Measurements from ENCODE around the gene PTMS.

PTMS gene

DNA sequence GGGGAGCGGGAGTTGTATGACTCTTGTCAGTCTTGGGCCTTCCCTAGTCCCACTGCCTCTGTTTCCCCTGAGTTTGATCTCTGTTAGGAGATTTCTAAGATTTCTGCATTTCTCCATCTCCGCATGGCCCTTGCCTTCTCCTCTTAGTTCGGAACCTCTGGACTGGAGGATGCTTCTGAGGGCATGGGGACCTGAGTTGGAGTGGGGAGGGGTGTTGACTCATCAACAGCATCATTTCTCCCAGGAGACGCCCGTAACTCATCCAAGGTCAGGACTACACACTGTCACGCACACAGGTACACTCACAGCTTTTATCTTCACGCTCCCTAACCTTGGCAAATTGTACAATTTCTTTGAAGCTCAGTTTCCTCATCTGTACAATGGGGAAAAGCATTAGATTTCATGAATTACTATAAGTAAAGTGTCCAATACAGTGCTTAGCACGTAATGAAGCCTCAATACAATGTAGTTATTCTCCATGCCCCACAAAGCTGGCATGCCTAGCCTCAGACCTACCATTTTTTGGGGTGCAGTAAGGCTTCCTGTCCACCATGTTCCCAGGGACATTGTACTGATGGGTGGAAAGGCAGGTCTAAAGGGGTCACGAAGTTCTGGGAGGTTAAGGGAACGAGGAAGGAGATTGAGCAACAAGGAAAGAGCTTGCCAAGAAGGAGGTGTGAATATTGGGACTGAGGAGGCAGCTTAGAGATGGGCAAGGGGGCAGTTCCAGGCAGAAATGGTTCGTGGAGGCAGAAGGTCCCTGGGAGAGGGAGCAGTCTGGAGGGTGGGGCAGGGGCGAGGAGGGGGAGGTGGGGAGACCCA is 5.6 kb downstream of the PTMS start:
- no peak for DNase-seq (ENCODE audit: low read depth, low spot score)

DNA sequence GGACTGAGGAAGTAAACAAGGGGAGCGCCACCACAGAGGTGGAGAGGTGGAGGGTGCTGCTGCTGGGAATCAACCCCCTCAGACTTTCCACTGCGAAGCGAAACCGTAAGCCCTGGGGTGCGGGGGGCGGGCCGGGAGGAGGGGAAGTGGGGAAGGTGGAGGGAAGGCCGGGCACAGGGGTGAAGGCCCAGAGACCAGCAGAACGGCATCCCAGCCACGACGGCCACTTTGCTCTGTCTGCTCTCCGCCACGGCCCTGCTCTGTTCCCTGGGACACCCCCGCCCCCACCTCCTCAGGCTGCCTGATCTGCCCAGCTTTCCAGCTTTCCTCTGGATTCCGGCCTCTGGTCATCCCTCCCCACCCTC is 6.2 kb downstream of the PTMS start, which contains the start of gene LAG3:
Gene LAG3, plus strand, starts transcription at position 190 of the 365 bp plus-strand sequence. CDS start 333 bp downstream, outside the sequence.
- DNase-seq (ENCODE audit: low read depth, low spot score), result no peak

DNA sequence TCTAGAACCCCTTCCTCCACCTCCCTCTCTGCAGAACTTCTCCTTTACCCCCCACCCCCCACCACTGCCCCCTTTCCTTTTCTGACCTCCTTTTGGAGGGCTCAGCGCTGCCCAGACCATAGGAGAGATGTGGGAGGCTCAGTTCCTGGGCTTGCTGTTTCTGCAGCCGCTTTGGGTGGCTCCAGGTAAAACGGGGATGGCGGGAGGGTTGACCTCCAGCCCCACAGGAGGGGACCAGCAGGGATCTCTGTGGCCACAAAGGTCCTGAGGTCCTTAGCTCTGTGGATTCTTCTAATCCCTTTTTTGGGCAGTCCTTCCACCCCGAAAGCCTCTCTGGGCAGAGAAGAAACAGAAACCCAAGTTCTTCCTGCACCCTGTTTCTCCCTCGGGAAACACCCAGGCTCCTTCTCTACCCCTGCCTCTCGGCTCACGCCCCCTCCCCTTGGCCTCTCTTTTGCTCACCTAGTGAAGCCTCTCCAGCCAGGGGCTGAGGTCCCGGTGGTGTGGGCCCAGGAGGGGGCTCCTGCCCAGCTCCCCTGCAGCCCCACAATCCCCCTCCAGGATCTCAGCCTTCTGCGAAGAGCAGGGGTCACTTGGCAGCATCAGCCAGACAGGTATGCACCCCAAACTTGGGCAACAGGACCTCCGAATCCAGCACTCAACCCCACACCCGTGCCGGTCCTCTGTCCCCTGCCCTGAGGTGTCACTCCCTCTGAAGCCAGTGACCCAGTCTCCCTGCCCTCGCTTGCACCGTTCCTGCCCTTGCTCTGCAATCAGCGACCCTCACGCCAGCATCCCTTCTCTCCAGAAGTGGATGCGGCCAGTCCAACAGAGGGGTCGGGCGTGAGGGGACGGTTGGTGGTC is 6.8 kb downstream of the PTMS start:
- no peak for DNase-seq (ENCODE audit: low read depth, low spot score)

DNA sequence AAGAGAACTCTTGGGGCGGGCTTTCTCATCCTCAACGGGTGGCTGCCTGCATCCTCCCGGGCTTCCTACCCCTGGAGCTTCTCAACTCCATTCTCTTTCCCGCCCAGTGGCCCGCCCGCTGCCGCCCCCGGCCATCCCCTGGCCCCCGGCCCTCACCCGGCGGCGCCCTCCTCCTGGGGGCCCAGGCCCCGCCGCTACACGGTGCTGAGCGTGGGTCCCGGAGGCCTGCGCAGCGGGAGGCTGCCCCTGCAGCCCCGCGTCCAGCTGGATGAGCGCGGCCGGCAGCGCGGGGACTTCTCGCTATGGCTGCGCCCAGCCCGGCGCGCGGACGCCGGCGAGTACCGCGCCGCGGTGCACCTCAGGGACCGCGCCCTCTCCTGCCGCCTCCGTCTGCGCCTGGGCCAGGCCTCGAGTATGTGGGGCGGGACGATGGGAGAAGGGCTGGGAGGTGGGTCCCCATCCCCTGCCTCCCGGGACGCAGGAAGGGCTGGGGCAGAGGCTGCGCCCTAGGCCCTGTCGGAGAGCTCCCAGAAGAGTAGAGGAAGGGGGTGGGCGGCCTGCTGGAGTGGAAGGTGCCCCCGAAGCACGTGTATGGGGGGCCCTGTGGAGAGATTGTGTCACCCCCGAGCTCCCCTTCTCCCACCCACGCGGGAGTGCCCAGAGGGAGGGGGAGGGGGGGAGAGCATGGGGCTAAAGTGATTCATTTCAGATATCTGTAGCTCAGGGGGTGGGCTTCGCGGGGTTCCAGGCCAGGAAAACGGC is 7.6 kb downstream of the PTMS start:
- no peak for DNase-seq (ENCODE audit: low read depth, low spot score)

DNA sequence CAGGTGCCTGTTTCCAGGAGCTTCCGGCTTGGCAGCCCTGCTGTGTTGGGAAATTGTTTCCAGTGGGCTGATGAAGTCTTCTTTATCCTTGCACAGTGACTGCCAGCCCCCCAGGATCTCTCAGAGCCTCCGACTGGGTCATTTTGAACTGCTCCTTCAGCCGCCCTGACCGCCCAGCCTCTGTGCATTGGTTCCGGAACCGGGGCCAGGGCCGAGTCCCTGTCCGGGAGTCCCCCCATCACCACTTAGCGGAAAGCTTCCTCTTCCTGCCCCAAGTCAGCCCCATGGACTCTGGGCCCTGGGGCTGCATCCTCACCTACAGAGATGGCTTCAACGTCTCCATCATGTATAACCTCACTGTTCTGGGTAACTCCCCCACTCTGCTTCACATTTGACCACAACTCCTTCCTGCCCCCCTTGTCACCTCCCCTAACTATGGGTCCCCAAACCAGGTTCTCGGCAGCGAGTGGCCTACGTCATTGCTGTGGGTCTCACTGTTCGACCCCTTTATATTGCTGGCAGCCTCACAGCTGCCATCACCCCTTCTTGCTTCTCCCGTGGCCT is 8.4 kb downstream of the PTMS start:
- DNase-seq (ENCODE audit: low read depth, low spot score), result no peak

GRCh38 chr12:6775185-6776174 is 9.3 kb downstream of the PTMS start:
- no peak for DNase-seq (ENCODE audit: low read depth, low spot score)

DNA sequence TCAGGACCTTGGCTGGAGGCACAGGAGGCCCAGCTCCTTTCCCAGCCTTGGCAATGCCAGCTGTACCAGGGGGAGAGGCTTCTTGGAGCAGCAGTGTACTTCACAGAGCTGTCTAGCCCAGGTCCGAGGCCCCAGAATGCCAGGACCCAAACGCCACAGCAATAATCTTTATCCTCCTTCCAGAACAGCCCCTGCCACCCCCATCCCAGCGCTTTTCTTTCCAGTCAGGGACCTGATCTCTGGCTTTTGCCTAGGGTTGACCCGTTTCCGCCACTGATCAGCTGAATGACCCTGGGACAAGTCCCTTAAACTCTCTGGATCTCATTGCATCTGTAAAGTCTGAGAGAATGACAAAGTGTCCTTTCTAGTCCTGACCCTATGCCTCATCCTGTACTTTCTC is 11.2 kb downstream of the PTMS start:
- no peak for DNase-seq (ENCODE audit: low read depth, low spot score)

GRCh38 chr12:6778217-6778573 is 12.0 kb downstream of the PTMS start:
- no peak for DNase-seq (ENCODE audit: low read depth, low spot score)

- DNase-seq (ENCODE audit: low read depth, low spot score), result peak; percentile 81
Measured at GRCh38 chr12:6778574-6779550, 12.7 kb downstream of the PTMS start.

DNA sequence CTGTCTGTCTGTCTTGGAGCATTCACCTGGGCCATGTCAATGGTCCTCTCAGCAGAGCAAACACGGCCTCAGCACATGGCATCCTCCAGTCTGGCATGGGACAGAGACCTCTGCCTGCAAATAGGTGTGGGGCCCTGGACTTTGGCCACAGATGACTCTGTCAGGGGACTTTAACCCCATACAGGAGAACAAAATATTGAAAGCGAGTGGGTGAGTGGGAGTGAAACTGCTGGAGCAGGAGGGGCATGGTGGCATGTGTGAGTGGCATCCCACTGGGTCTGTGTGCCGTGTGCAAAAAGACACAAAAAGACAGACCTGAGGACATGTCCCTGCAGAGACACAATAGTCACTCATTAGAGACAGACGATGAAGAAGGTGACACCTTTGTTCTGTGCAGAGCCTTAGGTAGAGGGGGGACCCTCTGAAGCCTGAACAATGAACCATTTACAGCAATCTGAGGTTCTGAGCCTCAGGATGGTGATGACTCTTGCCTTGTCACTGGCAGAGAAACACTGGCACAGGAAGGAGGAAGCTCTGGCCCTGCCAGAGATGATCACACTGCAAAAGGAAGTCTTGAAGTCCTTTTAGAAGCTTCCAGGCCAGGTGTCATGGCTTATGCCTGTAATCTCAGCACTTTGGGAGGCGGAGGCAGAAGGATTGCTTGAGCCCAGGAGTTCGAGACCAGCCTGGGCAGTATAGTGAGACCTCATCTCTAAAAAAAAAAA is 13.7 kb downstream of the PTMS start:
- no peak for DNase-seq (ENCODE audit: low read depth, low spot score)

GRCh38 chr12:6780573-6780972 is 14.4 kb downstream of the PTMS start:
- DNase-seq (ENCODE audit: low read depth, low spot score), result no peak

DNA sequence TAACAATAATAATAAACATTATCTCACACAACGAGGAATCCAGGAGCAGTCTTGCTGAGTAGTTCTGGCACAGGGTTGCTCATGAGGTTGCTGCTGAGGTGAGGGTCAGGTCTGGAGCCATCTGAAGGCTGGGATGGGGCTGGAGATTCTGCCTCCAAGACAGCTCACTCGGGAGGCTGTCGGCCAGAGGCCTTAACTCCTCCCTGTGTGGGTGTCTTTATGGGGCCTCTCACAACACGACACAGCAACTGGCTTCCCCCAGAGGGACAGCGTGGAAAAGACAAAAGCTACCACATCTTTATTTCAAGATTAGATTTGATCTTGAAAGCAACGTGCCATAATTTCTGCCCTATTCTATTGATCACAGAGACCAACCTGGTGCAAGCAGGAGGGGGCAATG is 16.0 kb downstream of the PTMS start:
- no peak for DNase-seq (ENCODE audit: low read depth, low spot score)

DNA sequence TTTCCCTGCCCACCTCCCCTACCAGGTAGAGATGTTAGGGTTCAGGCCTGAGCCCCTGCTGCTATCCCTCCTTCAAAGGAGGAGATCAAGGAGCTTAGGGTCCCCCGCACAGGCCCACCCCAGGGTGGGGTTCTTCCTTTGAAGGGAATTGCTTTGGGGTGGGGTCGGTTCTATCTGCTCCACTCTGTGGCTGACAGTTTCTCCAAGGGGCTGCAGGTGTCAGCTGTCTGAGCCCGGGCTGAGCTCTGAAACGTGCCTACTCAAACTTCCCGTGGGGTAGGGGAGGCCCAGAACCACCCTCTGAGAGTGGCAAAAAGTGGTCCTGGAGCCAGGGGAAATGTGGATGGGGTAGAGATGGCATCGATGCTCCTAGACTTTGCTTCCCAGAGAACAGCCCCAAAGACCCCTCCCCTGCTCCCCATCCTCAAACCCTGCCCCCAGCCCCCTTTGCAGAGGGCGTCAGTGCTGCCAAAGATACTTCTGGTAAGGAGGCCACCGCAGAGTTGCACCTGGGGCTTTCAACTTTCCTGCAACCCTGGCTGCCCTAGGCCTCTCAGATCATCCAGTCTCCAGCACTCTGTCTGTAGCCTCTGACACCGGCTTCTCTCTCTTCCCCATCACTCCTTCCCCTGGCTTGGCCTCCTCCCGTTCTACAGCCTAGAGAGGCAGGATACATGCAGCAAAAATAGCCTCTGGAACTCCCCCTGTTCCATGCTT is 16.8 kb downstream of the PTMS start:
- DNase-seq (ENCODE audit: low read depth, low spot score), result no peak

- no peak for DNase-seq (ENCODE audit: low read depth, low spot score)
Measured at GRCh38 chr12:6783828-6784227, 17.7 kb downstream of the PTMS start.

- DNase-seq (ENCODE audit: low read depth, low spot score), result no peak
Measured at GRCh38 chr12:6784296-6784695, 18.1 kb downstream of the PTMS start.

DNA sequence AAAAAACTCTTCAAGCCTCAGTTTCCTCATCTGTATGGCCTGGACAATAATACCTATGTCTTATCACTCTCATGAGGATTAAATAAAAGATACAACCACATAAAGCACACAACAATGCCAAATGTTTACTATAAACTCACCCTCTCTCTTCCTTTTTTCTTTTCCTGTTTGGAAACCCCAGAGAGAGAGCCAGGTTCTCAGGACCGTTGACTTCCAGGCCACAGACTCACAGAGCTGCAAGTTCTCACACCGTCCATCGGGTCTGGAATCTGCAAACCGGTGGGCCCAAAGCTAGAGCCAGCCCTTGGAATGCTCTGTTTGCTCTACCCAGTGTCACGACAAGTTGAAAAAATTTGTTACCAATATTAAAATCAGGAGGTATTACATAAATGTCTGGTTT is 18.6 kb downstream of the PTMS start:
- no peak for DNase-seq (ENCODE audit: low read depth, low spot score)

- DNase-seq (ENCODE audit: low read depth, low spot score), result no peak
Measured at GRCh38 chr12:6786416-6787094, 20.4 kb downstream of the PTMS start.

Data from activated naive CD8-positive, alpha-beta T cell treated with anti-CD3 and anti-CD28 coated beads, Interleukin-2, amount 50 U/mL, for 16 hours (primary cell).